WTC11 (cell line): ENCODE data around the gene NEK2.

Experiments used
- CBFB ChIP-seq: sonication (generic); formaldehyde crosslinking; IDR thresholded peaks from 2 replicates; pipeline ENCODE4 v1.8.1; 2022; ENCODE audit warnings: mild to moderate bottlenecking, low read depth, missing genetic modification reagents
- CREB1 ChIP-seq: sonication (generic); formaldehyde crosslinking; IDR thresholded peaks from 2 replicates; pipeline ENCODE4 v1.8.0; 2023; ENCODE audit warnings: mild to moderate bottlenecking, missing genetic modification reagents
- SP1 ChIP-seq: sonication (generic); formaldehyde crosslinking; conservative IDR thresholded peaks from 2 replicates; pipeline ENCODE4 v1.8.1; 2022; ENCODE audit warnings: missing genetic modification reagents
- ZNF263 ChIP-seq: sonication (generic); formaldehyde crosslinking; IDR thresholded peaks from 2 replicates; pipeline ENCODE4 v1.8.1; 2022; ENCODE audit warnings: low read depth, mild to moderate bottlenecking, moderate library complexity, missing genetic modification reagents
- TF ChIP-seq, protein P1 (sequence below): sonication (generic); formaldehyde crosslinking; IDR thresholded peaks from 2 replicates; pipeline ENCODE4 v1.8.1; 2022; ENCODE audit warnings: mild to moderate bottlenecking, moderate library complexity, missing genetic modification reagents
- TF ChIP-seq, protein P2 (sequence below): sonication (generic); formaldehyde crosslinking; IDR thresholded peaks from 2 replicates; pipeline ENCODE4 v1.8.1; 2023; ENCODE audit warnings: mild to moderate bottlenecking, missing genetic modification reagents, moderate library complexity
- TF ChIP-seq, protein P3 (sequence below): sonication (generic); formaldehyde crosslinking; IDR thresholded peaks from 2 replicates; pipeline ENCODE4 v1.8.0; 2022; ENCODE audit warnings: mild to moderate bottlenecking, missing genetic modification reagents
- TF ChIP-seq, protein P4 (sequence below): sonication (generic); formaldehyde crosslinking; IDR thresholded peaks from 2 replicates; pipeline ENCODE4 v1.8.1; 2023; ENCODE audit warnings: mild to moderate bottlenecking, missing genetic modification reagents, moderate library complexity
- TF ChIP-seq, protein P5 (sequence below): fragments of 200-600 bp; IDR thresholded peaks from 2 replicates; pipeline ENCODE4 v1.8.0; 2022; ENCODE audit warnings: antibody characterized with exemption

DNA sequence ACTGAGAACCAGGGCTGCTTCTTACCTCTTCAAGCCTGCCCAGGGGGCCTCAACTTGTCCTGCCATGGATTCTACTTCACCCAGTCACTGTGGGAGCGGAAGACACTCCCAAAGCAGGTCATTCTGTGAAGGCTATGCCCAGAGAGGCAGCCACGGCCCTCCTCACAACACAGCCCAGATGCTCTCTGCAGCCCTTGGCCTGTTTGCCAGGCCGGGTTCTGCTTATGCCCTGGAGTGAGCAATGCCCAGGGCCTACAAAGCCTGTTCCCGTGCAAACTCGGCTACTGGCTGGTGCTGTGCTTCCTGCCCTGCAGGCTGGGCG, 62.7 kb downstream of the NEK2 start:
- TF ChIP-seq, protein P1, sequence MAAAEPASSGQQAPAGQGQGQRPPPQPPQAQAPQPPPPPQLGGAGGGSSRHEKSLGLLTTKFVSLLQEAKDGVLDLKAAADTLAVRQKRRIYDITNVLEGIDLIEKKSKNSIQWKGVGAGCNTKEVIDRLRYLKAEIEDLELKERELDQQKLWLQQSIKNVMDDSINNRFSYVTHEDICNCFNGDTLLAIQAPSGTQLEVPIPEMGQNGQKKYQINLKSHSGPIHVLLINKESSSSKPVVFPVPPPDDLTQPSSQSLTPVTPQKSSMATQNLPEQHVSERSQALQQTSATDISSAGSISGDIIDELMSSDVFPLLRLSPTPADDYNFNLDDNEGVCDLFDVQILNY, result no peak
- TF ChIP-seq, protein P2, sequence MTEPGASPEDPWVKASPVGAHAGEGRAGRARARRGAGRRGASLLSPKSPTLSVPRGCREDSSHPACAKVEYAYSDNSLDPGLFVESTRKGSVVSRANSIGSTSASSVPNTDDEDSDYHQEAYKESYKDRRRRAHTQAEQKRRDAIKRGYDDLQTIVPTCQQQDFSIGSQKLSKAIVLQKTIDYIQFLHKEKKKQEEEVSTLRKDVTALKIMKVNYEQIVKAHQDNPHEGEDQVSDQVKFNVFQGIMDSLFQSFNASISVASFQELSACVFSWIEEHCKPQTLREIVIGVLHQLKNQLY, result no peak
- TF ChIP-seq ZNF263 (CRISPR knock-in tag) (no peak), SP1 (CRISPR knock-in tag) (no peak), CREB1 (no peak), CBFB (CRISPR knock-in tag) (no peak)
- TF ChIP-seq, protein P3, sequence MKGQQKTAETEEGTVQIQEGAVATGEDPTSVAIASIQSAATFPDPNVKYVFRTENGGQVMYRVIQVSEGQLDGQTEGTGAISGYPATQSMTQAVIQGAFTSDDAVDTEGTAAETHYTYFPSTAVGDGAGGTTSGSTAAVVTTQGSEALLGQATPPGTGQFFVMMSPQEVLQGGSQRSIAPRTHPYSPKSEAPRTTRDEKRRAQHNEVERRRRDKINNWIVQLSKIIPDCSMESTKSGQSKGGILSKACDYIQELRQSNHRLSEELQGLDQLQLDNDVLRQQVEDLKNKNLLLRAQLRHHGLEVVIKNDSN, result no peak
- TF ChIP-seq, protein P4, sequence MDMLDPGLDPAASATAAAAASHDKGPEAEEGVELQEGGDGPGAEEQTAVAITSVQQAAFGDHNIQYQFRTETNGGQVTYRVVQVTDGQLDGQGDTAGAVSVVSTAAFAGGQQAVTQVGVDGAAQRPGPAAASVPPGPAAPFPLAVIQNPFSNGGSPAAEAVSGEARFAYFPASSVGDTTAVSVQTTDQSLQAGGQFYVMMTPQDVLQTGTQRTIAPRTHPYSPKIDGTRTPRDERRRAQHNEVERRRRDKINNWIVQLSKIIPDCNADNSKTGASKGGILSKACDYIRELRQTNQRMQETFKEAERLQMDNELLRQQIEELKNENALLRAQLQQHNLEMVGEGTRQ (CRISPR knock-in tag), result no peak
- TF ChIP-seq, protein P5, sequence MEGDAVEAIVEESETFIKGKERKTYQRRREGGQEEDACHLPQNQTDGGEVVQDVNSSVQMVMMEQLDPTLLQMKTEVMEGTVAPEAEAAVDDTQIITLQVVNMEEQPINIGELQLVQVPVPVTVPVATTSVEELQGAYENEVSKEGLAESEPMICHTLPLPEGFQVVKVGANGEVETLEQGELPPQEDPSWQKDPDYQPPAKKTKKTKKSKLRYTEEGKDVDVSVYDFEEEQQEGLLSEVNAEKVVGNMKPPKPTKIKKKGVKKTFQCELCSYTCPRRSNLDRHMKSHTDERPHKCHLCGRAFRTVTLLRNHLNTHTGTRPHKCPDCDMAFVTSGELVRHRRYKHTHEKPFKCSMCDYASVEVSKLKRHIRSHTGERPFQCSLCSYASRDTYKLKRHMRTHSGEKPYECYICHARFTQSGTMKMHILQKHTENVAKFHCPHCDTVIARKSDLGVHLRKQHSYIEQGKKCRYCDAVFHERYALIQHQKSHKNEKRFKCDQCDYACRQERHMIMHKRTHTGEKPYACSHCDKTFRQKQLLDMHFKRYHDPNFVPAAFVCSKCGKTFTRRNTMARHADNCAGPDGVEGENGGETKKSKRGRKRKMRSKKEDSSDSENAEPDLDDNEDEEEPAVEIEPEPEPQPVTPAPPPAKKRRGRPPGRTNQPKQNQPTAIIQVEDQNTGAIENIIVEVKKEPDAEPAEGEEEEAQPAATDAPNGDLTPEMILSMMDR, result no peak
